Epidermal melanocyte (primary cell): ENCODE measurements around the gene HECW1.

Source experiments
- DNase-seq: peaks from one replicate; pipeline ENCODE4 v3.0.0; 2011; ENCODE audit warnings: low spot score; ENCODE audit not compliant: insufficient read length

Gene HECW1

DNA sequence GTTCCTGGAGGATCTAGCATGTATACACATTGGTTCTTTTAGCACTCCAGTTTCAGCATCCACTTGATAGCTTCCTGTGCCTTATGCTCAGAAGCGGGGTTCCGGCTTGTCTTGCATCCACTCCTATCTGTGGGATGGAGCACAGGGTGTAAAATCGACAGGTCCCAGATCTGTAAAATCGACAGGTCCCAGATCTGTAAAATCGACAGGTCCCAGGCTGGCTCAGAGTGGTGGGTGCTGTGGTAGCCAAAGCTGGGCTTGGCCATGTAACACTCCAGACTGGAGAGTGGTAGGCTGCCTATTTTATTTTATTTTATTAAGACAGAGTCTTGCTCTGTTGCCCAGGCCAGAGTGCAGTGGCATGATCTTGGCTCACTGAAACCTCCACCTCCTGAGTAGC is 30.3 kb downstream of the HECW1 start:
- no peak for DNase-seq

DNA sequence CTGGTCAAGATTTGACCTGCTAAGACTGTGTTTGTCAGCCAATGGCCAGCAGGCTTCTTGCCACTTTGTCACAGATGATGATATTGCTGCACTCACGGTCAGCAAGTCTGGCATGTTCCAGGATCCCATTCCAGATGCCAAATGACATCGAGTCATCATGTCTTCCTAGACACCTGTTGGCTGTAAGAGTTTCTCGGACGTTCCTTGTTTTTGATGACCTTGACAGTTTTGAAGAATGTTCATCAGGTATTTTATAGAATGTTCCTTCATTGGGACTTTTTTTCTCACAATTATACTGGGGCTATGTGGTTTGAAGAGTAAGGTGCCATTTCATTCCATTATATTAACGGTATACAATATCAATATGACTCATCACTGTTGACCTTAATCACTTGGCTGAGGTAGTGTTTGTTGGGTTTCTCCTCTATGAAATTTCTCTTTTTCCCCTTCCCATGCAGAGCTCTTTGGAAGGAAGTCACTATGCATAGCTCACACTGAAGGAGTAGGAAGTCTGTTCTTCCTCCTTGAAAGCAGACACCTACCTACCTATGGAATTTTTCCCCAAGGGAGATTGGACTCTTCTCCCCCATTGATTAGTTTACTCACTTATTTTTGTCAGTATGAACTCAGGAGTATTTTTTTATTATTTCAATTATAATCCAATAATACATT is 31.6 kb downstream of the HECW1 start:
- DNase-seq: no peak

DNA sequence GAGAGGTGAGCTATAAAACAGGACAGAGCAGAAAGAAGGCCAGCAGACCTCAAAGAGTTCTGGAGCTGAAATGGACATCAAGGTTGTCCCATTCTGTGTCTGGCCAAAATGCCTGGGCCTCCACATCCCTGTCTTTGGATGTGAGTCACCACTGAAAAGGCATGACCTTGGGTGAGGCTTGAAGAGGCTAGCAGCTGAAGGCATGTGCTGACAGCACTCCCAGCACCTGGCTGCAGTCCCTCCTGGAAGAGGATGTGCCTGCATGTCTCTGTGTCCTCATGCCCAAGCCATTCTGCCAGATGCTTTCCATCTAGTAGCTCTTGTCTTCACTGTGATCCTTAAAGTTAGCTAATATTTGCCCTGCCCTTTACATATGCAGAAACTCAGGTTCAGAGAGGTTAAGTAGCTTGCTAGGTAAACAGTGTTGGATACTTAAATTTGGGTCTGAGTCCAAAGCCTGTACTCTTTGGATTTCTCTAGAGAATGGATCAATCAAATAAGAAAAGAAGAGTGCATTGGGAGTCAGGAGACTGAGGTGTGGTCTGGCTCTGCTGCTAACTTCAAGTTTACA is 35.8 kb downstream of the HECW1 start:
- DNase-seq: no peak

DNA sequence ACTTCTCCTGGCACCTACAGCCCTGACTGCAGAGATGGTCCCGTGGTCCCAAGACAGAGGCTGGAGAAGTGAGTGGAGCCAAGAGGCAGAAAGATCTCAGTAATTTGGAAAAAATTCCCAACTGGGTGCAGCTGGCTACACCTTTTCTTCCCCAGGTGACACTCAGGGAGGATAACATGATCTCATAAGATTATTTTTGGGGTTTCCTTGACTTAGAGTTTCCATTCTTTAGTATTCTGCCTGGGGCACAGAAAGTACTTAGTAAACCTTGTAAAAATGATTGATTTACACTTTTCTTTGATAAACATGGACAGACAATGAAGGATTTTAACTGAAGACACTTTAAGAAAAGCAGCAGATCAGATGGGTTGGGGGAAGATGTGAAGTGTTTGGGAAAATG is 38.6 kb downstream of the HECW1 start:
- no peak for DNase-seq

DNA sequence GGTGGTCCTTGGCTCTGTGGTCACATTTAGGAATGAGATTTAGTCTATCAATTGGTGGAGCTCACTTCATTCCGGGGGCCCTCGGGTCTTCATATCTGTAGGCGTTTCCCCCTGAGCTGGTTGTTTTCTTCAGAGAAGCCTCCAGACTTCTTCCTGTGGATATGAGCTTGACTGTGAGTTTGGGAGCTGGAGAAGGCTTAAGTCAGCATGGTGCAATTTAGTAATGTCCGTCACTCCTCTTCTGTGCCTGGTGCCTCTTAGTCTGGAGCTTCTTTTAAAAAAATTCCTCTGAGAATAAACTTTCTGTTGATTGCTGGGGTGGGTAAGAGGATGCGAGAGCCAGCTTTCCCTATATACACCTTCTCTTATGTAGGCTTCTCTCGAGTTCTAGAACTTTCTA is 40.2 kb downstream of the HECW1 start:
- no peak for DNase-seq

DNA sequence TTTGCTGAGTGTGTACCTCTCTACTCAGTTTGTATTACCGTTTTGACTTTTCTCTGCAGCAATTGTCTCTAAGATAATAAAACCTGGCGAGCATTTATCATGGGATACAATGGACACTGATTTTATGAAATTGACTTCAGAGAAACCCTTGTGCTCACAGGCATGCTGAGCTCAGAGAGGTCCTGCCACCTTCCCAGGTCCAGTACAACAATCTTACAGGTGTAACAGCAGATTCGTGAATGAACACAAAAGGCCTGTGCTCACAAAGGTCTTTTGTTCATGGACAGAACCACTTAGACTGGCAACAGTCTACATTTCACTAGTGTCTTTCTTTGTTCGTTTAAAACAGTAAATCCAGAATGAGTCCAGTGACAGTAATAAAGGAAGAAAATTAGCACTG is 43.2 kb downstream of the HECW1 start:
- DNase-seq: no peak

DNA sequence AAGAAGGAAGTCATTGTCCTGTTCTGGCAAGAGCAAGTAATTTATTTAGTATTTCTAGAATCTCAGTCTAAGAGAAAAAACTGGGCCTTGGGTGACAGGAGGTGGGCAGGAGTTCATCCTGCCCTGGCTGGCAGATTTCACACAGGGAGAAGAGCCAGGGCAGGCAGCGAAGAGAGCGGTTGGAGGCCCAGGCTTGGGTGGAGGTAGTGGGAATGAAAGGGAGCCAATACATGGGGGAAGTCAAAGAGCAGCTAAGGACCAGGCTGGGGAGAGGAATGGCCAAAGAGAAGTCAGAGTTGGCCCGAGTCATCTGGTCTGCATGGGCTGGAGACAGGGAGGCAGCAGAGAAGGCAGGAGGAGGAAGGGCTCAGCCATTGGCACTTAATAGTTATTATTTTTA is 51.4 kb downstream of the HECW1 start:
- no peak for DNase-seq

DNA sequence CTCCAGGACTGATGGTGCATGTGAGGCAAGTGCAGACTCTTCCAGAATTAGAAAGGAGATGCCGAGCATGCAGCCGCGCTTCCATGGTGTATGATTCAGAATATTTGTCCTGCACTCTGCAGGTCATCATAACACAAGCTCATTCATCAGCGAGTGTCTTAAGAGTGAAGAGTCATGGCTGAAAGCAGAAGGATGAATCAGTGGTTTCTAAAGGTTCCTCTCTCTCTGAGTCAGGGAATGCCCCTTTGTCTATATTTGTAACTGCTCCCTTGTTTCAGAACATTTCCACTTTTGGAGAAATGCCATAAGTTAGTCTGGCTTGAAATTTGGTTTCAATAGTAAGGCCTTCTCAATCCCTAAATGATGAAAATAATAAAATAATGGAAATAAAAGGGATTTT is 52.3 kb downstream of the HECW1 start:
- peak; percentile 41 for DNase-seq

DNA sequence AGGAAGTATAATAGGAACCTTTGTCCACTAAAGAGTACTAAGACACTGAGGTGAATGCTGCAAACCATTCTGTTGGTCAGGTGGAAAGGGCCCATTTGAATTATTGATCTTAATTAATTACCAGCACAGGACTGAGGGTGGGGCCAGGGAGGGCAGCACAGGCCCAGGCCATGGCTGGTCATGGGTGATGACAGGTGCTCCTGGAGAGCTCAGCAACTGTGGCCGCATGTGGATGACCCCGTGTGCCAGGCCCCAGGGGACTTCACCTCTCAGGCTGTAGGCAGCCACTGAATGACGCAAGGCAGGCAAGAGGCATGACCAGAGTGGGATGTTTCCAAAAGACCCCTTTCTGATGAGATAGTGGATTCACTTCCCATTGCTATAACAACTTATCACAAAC is 54.2 kb downstream of the HECW1 start:
- no peak for DNase-seq

DNA sequence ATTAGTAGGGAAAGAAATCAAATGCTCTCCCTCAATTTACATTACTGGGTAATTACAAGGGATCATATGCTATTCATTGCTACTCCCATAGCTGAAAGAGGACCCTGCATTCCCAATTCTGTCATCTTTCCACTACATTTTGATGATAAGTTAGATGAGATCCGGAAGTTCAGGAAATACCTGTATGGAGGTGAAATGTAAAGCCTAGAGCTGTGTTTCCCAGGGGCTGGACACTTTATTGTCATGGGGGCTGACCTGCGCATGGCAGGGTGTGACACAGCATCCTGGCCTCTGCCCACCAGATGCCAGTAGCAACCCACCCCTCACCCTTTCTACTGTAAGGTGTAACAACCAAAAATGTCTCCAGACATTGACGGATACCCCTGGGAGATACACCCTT is 56.6 kb downstream of the HECW1 start:
- DNase-seq: no peak

DNA sequence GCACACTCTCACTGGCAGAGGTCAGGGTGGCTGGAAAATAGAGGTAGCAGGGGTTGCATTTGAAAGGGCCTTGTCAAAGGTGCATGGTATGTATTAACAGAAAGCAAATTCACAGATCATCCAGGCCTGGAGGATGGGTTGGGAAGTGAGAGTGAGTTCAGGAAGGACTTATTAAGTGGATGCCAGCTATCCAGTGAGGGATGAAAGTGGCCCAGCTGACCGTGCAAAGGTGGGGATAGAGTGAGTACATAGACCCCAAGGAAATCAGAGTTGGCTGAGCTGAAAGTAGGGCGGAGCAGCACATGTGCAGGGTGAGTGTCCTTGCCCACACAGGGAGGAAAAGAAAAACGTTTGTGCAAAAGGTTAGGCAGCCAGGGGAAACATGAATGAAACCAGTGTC is 58.1 kb downstream of the HECW1 start:
- no peak for DNase-seq

DNA sequence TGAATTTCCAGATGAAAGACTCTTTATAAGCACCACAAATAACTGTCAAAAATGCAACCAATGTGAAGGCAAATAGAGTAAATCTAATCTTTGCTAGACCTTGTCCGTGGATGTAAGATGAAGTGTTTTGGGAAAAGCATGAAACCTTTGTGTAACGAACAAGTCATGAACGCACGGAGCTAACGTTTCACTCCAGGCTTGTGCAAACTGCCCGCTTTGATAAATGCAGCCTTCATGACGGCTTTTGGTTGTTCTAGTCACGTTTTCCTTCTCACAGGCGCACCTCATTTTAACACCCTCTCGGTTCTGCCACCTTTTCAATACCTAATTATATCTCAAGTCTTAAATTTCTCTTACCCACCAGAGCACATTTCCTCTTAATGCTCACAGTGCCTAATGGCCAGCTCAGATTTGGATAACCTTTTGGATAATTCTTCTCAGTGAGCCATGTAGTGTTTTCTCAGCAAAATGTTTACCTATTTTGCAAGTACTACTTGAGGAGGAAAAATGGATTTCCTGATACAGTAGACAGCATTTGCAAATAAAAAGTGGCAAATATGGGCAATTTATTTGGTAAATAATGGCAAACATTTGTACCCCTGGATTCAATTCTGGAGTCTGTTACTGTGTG is 63.2 kb downstream of the HECW1 start:
- no peak for DNase-seq

DNA sequence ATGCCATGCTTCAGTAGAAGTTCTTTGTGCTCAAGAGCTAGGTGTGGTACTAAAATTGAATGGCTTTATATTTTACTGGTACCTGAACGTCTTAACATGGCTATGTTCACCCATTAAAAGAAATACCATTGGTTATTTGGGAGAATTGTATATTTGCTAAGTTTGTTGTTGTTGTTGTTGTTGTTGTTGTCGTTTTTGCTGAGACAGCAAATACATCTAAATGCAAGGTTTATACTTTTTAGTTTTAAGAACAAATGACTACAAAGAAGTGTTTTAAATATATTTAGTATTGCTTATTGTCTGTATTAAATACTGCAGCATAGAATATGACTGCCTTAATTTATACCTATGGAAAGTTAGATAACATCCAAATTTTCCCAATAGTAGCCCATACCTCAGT is 66.9 kb downstream of the HECW1 start:
- no peak for DNase-seq

DNA sequence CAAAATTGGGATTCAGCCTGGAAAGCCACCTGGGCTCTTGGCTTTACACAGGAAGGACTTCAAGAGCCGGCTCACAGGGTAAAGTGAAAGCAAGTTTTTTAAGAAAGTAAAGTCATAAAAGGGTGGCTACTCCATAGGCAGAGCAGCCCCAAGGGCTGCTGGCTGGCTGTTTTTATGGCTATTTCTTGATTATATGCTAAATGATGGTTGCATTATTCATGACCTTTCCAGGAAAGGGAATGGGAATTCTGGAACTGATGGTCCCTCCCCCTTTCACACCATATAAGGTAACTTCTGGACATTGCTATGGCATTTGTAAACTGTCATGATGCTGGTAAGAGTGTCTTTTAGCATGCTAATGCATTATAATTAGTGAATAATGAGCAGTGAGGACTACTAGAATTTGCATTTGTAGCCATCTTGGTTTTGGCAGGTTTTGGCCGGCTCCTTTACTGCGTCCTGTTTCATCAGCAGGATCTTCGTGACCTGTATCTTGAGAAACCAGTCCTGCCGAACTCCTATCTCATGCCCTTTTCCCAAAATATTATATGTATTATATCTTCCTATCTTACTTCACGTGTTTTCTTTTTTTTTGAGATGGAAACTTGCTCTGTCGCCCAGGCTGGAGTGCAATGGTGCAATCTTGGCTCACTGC is 80.5 kb downstream of the HECW1 start:
- DNase-seq: no peak

DNA sequence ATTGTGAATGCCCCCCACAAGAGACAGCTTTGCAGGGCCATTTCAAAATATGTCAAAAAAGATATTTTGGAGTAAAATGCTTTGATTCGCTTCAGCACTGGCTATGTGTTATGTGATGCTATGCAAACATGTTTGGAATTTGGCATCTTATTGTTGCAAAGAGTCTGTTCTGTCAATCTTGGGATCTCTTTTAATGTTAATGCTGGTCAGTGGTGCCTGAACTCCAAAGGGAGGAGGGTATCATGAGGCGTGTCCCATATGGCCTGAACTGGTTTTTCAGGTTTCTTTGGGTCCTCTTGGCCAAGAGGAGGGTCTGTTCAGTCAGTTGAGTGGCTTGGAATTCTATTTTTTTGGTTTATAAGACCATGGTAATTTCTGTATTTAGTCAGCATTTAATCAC is 81.4 kb downstream of the HECW1 start:
- DNase-seq: no peak

DNA sequence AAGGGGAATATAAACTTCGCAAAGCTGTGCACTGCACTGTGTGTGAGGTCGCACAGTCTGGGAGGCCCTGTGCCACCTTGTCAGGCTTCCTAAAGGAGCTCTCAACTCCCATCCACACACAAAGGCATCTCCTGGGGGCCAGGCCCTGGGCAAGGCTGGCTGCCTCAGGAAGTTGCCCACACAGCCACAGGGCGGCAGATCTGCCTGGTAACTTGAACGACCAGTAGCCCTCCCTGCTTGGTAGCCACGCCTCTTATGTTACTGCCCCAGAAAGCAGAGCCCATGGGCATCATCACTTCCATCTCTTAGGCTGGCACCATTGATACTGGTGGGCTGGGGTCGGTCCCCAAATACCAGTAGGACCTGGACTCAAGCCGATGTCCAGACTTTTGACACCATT is 82.8 kb downstream of the HECW1 start:
- no peak for DNase-seq

DNA sequence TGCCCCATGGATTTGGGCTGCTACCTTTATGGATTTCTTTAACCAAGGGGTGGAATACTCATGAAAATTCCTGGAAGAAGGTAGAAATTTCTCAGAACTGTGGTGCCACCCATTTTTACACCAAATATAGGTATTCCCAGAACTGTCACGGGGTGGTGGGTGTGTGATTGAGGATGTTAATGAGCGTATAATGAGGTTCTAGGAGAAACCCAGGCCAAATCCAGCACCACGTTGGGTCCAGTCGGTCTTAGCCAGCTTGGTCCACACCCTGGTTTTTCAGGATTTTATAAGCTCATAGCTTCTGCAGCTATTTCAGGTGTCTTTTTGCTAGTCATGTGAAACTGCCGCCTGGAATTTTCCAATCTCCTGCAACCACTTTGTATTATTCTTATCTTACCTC is 83.3 kb downstream of the HECW1 start:
- no peak for DNase-seq

DNA sequence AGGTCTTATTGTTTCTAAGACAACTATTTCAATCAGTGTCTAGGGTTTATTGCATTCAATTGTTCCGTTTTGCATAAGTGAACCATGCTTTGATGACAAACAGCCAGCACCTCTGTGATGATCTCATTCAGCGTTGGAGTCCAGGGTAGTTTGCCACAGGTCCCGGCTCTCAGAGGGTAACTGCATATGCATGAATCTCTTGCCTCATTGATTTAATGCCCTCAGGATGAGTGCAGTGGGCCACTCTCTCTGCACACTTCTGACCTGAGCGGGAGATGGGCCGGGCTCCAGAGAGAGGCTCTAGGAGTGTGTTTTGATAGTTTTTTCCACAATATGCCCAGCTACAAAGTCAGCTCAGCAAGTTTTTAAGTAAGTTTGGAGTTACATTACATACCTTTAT is 83.9 kb downstream of the HECW1 start:
- no peak for DNase-seq

DNA sequence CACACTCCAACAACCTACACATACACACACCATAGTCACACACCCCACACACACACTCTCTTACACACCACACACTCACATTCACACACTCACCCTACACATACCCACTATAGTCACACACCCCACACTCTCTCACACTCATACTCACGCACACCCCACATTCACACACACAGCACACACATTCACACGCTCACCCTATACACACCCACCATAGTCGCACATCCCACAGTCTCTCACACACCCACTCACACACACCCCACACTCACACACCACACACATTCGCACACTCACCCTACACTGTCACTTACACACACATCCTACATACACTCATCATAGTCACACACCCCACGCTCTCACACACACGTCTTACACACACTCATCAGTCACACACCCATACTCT is 85.6 kb downstream of the HECW1 start:
- no peak for DNase-seq

DNA sequence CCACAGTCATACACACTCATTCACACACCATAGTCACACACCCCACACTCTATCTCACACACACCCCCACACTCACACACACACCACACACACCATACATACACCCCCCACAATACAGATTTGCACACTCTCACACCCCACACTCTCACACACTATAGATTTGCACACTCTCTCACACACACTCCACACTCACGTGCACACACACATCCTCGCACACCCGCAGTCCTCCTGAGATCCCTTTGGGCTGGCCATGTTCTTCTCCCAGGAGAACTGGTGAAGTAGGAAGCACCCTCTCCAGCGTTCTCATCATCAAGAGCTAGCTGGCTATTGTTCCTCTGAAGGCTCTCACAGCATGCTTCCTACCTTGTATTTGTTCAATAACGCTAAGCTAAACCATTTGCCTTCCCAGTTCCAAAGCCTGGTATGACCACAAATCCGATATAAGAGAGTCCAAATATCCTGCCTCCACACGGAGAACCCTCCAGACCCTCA is 86.2 kb downstream of the HECW1 start:
- DNase-seq: no peak

DNA sequence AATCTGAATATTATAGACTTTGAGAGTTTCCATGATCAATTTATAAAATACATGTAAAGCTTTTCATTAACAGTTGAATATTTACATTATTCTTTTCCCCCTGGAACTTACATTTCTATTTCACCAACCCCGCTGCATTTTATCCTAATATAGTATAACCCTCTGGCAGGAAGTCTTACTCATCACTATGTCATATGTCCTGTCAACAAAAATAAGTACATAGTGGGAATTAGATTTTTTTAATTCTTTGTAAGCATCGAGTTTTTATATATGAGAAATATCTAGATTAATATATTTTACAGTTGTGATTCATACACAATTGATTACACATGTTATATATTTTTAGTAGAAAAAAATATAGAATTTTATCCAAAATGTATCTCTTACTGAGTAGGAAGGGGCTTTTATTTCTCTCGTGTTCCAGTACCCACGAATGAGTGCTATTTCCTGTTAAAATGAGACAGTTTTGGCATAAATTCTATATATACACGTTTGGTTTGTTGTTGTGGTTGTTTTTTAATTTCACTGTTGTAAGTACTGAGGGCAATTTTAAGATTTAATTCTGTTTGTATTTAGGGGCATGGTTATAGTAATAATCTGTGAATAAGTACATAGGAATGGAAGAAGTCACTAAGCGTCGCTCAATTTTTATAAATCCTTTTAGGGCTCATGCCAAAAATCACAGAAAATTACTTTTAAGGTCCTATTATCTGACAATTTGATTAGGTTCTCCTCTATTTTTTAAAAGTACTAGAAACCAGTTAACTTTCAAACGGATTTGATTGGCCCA is 87.1 kb downstream of the HECW1 start:
- DNase-seq: no peak

DNA sequence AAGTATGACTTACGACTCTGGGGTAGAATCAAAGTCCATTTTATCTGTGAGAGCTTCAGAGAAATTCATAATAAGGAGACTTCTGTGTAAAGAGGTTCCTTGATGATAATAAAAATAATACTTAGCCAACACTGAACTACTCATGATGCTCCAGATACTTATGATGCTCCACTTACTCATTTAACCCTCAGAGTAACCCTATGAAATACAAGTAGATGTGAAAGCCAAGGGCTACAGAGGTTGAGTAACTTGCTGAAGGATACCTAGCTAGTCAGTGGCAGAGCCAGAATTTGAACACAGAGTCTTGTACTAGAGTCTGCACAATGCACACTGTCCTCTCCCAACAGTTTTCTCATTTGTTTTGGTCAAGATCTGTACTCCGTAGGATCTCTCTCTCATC is 89.5 kb downstream of the HECW1 start:
- DNase-seq: no peak
